Naive thymus-derived CD4-positive, alpha-beta T cell (primary cell): Measurements from ENCODE around the gene TRABD2B. TPM values are rescaled to one million over a fixed set of nuclear protein-coding genes. Genes with fewer than 3 reads are reported as not detected.

Source experiments
- ATAC-seq: fragments of 150-1000 bp; cut with Tn5 transposase; 2 replicates; pipeline ENCODE4 v1.10.0; 2021; ENCODE audit warnings: mild to moderate bottlenecking, moderate library complexity
- CTCF ChIA-PET: fragments of 350-600 bp; sonication (Branson Sonifier 250); formaldehyde crosslinking; loops from one replicate; lab custom pipeline; 2021; ENCODE audit warnings: antibody characterized with exemption; lab: Charles Lee
- POLR2A ChIA-PET: fragments of 350-600 bp; sonication (Branson Sonifier 250); formaldehyde crosslinking; loops from one replicate; lab custom pipeline; 2021; ENCODE audit warnings: antibody characterized with exemption, inconsistent platforms; lab: Charles Lee
- DNase-seq, 9 donors: peaks; one replicate each; pipeline versions ENCODE4 v3.0.0 to v3.0.0-alpha.2; 2020 to 2022; ENCODE audit warnings: mixed read lengths in 1 of 9
- H3K27ac ChIP-seq: one replicate; pipeline ENCODE4 v1.7.0; 2013; ENCODE audit warnings: mild to moderate bottlenecking, low read depth, low read length, moderate library complexity
- H3K27me3 ChIP-seq, 2 donors: one replicate each; pipeline ENCODE4 v1.7.0; 2013; ENCODE audit warnings: low read length in 2 of 2, mild to moderate bottlenecking in 2 of 2, moderate library complexity in 2 of 2; ENCODE audit not compliant: control insufficient read depth in 2 of 2, insufficient read depth in 2 of 2
- H3K36me3 ChIP-seq, 3 experiments: 1 replicate in 2 of 3; 2 replicates in 1 of 3; pipeline ENCODE4 v1.7.0; 2013; ENCODE audit warnings: low read length in 3 of 3, mild to moderate bottlenecking in 3 of 3, moderate library complexity in 1 of 3; ENCODE audit not compliant: insufficient read depth in 3 of 3, control insufficient read depth in 2 of 3
- H3K4me1 ChIP-seq, 2 donors: one replicate each; pipeline ENCODE4 v1.7.0; 2013; ENCODE audit warnings: low read length in 2 of 2, mild to moderate bottlenecking in 2 of 2, moderate library complexity in 1 of 2; ENCODE audit not compliant: control insufficient read depth in 2 of 2, insufficient read depth in 2 of 2
- H3K4me3 ChIP-seq: 2 replicates; pipeline ENCODE4 v1.7.0; 2013; ENCODE audit warnings: mild to moderate bottlenecking, low read length
- H3K9me3 ChIP-seq, 3 experiments: 1 replicate in 2 of 3; 2 replicates in 1 of 3; pipeline ENCODE4 v1.7.0; 2013; ENCODE audit warnings: low read length in 3 of 3; ENCODE audit not compliant: control insufficient read depth in 2 of 3
- H3K27ac Mint-ChIP-seq, 9 donors: one replicate each; pipeline ENCODE4 v1.8.0; 2020 to 2022; ENCODE audit warnings: mixed read lengths in 9 of 9, mild to moderate bottlenecking in 8 of 9, moderate library complexity in 5 of 9, inconsistent platforms in 2 of 9
- H3K27me3 Mint-ChIP-seq, 5 donors: one replicate each; pipeline ENCODE4 v1.8.0; 2021 to 2022; ENCODE audit warnings: mixed read lengths in 5 of 5, mild to moderate bottlenecking in 1 of 5
- H3K36me3 Mint-ChIP-seq, 5 donors: one replicate each; pipeline ENCODE4 v1.8.0; 2020 to 2022; ENCODE audit warnings: mixed read lengths in 5 of 5, mild to moderate bottlenecking in 3 of 5, inconsistent platforms in 1 of 5
- H3K4me1 Mint-ChIP-seq, 7 donors: one replicate each; pipeline ENCODE4 v1.8.0; 2020 to 2022; ENCODE audit warnings: mixed read lengths in 7 of 7, mild to moderate bottlenecking in 3 of 7, inconsistent platforms in 1 of 7
- H3K4me3 Mint-ChIP-seq, 10 donors: one replicate each; pipeline ENCODE4 v1.8.0; 2020 to 2022; ENCODE audit warnings: mild to moderate bottlenecking in 10 of 10, mixed read lengths in 10 of 10, moderate library complexity in 6 of 10, inconsistent platforms in 2 of 10
- H3K9me3 Mint-ChIP-seq, 11 donors: one replicate each; pipeline ENCODE4 v1.8.0; 2020 to 2022; ENCODE audit warnings: mixed read lengths in 11 of 11, mild to moderate bottlenecking in 4 of 11, inconsistent platforms in 1 of 11, moderate library complexity in 1 of 11
- intact Hi-C, 2 donors: fragments of 100-400 bp; cut with micrococcal nuclease; formaldehyde crosslinking; loops; one replicate each; pipeline ENCODE4 v1.15.1; 2023
- polyA plus RNA-seq, 2 donors: library from polyadenylated mRNA; unstranded; fragments of 300-500 nt; fragmentation: Illumina TruSeq; gene quantifications; one replicate each; pipeline ENCODE4 v1.2.3, GENCODE V29; 2021
- total RNA-seq, 6 experiments: library from RNA in 5 of 6; stranded (reverse) in 5 of 6; gene quantifications; 1 replicate in 5 of 6; 2 replicates in 1 of 6; pipeline ENCODE4 v1.2.3 and lab custom pipeline; 2021 to 2026

TRABD2B gene
- total and polyA plus RNA-seq, 7 experiments from 2014 or later: not detected

DNA sequence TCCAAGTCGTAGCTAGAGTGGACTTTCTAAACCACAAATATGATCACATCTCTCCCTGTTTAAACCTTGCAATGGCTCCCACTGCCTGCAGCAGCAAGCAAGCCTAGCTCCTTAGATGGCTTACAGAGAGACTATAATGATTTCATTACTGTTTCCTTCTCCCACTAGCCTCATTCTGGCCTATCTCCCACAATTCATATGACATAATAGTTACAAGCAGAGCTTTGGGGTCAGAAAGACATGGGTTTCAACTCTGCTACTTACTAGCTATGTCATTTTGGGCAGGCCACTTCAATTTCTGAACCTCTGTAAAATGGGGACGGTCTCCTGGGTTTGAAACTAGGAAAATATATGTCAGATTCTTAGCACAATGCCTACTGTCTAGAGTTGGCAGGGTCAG is 143.3 kb downstream of the TRABD2B start:
- intact Hi-C loops: no loop called here
- no peaks in the 10 kb centered on the region for H3K4me1 ChIP-seq
- no peak overlapping the region for H3K27ac ChIP-seq
- CTCF ChIA-PET: no interaction called here
- no peak overlapping the region for H3K4me3 ChIP-seq
- DNase-seq (no peak), ATAC-seq (no peak)
- H3K9me3 ChIP-seq: no peaks in the 10 kb centered on the region
- H3K27me3 Mint-ChIP-seq: peaks cover 0 to 4% (median 0%) of the 10 kb centered on the region in 5 donors
- H3K36me3 ChIP-seq: no peaks in the 10 kb centered on the region
- no peaks in the 10 kb centered on the region for H3K36me3 Mint-ChIP-seq
- H3K27me3 ChIP-seq: no peaks in the 10 kb centered on the region
- H3K27ac Mint-ChIP-seq: no peak overlapping the region
- POLR2A ChIA-PET: no interaction called here
- H3K9me3 Mint-ChIP-seq: no peaks in the 10 kb centered on the region
- H3K4me3 Mint-ChIP-seq: no peak overlapping the region
- H3K4me1 Mint-ChIP-seq: peaks cover 0 to under 1% (median 0%) of the 10 kb centered on the region in 7 donors

DNA sequence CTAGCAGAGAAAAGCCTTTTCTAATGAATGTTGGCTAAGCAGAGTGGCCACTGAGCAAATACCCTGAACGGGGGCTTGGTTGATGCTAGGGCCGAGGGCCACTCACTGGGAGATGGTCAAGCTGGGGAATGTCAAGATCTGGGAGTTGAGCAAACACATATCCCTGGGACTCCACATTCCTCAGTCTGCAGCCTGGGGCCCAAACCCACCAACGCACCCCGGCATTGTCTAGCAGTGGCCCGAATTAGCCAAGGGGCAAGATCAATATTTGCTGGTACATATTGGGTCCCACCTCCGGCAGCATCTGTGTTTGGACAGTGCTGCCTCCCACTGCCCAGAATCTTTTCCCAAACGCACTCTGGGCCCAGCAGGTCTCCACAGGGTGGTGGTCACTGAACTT is 144.1 kb downstream of the TRABD2B start:
- Mint-ChIP-seq H3K4me3 (no peak overlapping the region), H3K4me1 (no peaks in the 10 kb centered on the region), H3K36me3 (no peaks in the 10 kb centered on the region), H3K27ac (no peak overlapping the region), H3K9me3 (no peaks in the 10 kb centered on the region), H3K27me3 (peaks cover 0 to 4% (median 0%) of the 10 kb centered on the region in 5 donors)
- H3K27ac ChIP-seq: no peak overlapping the region
- ChIA-PET POLR2A (no interaction called here), CTCF (no interaction called here)
- H3K27me3 ChIP-seq: no peaks in the 10 kb centered on the region
- no peak overlapping the region for H3K4me3 ChIP-seq
- no peaks in the 10 kb centered on the region for H3K4me1 ChIP-seq
- intact Hi-C loops: no loop called here
- no peaks in the 10 kb centered on the region for H3K9me3 ChIP-seq
- H3K36me3 ChIP-seq: no peaks in the 10 kb centered on the region
- ATAC-seq: no peak
- no peak for DNase-seq

- no peak overlapping the region for H3K27ac ChIP-seq
- Mint-ChIP-seq H3K4me1 (no peaks in the 10 kb centered on the region), H3K4me3 (no peak overlapping the region), H3K36me3 (no peaks in the 10 kb centered on the region), H3K27me3 (no peaks in the 10 kb centered on the region), H3K9me3 (no peaks in the 10 kb centered on the region), H3K27ac (no peak overlapping the region)
- DNase-seq: no peak
- POLR2A ChIA-PET: no interaction called here
- H3K9me3 ChIP-seq: no peaks in the 10 kb centered on the region
- H3K4me3 ChIP-seq: no peak overlapping the region
- CTCF ChIA-PET: no interaction called here
- ATAC-seq: no peak
- no peaks in the 10 kb centered on the region for H3K27me3 ChIP-seq
- no peaks in the 10 kb centered on the region for H3K4me1 ChIP-seq
- intact Hi-C loops: no loop called here
- H3K36me3 ChIP-seq: no peaks in the 10 kb centered on the region
These were observed 145.0 kb downstream of the TRABD2B start for GRCh38 chr1:47852006-47852718.

DNA sequence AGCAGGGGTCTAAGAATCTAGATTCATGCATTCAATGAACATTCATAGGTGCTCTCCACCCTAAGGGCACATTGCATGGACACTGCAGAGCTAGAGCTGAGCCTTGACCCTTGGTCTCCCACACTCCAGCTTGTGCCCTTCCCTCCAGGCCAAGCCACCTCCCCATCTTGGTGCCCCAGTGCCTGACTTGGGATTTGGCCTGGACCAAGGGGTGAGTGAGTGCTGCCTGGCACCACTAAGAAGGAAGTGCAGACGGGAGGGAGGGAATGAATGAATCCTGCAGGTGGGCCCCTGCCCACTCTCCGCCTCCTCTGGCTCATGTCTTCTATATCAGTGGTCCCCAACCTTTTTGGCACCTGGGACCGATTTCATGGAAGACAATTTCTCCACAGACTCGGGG is 146.7 kb downstream of the TRABD2B start:
- ATAC-seq: no peak
- CTCF ChIA-PET: no interaction called here
- Histone ChIP-seq H3K27ac (no peak overlapping the region), H3K4me3 (no peak overlapping the region), H3K36me3 (no peaks in the 10 kb centered on the region), H3K4me1 (no peaks in the 10 kb centered on the region), H3K27me3 (no peaks in the 10 kb centered on the region), H3K9me3 (no peaks in the 10 kb centered on the region)
- H3K36me3 Mint-ChIP-seq: no peaks in the 10 kb centered on the region
- peaks cover 0 to 2% (median 0%) of the 10 kb centered on the region in 11 donors for H3K9me3 Mint-ChIP-seq
- intact Hi-C loops: no loop called here
- peaks cover 0 to 3% (median 0%) of the 10 kb centered on the region in 5 donors for H3K27me3 Mint-ChIP-seq
- H3K4me3 Mint-ChIP-seq: no peak overlapping the region
- POLR2A ChIA-PET: no interaction called here
- no peak for DNase-seq
- no peak overlapping the region for H3K27ac Mint-ChIP-seq
- H3K4me1 Mint-ChIP-seq: no peaks in the 10 kb centered on the region

- Mint-ChIP-seq H3K36me3 (no peaks in the 10 kb centered on the region), H3K27me3 (peaks cover 0 to 3% (median 0%) of the 10 kb centered on the region in 5 donors), H3K4me1 (no peaks in the 10 kb centered on the region), H3K9me3 (peaks cover 0 to 2% (median 0%) of the 10 kb centered on the region in 11 donors), H3K27ac (no peak overlapping the region), H3K4me3 (no peak overlapping the region)
- DNase-seq: no peak
- Histone ChIP-seq H3K36me3 (no peaks in the 10 kb centered on the region), H3K4me3 (no peak overlapping the region), H3K9me3 (no peaks in the 10 kb centered on the region), H3K4me1 (no peaks in the 10 kb centered on the region), H3K27ac (no peak overlapping the region), H3K27me3 (no peaks in the 10 kb centered on the region)
- ChIA-PET POLR2A (no interaction called here), CTCF (no interaction called here)
- ATAC-seq: no peak
- intact Hi-C loops: no loop called here
These were observed 147.5 kb downstream of the TRABD2B start for GRCh38 chr1:47849591-47850261.

DNA sequence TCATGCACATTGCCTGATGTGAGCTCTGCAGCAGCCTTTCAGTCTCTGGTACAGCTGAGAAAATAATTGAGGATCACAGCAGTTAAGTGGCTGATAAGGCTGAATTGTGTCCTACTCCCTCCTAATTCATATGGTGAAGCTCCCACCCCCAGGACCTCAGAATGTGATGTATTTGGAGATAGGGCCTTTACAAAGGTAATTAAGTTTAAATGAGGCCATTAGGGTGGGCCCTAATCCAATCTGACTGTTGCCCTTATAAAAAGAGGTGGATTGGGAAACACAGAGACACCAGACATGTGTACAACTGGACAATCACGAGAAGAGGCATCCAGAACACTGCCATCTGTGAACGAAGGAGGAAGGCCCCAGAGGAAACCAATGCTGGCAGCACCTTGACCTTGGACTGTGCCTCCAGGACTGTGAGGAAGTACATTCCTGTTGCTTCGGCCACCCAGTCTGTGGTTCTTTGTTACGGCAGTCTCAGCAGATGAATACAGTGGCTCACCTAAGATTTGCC is 148.1 kb downstream of the TRABD2B start:
- intact Hi-C loops: no loop called here
- no peak overlapping the region for H3K27ac Mint-ChIP-seq
- ATAC-seq (no peak), DNase-seq (no peak)
- H3K36me3 Mint-ChIP-seq: no peaks in the 10 kb centered on the region
- peaks cover 0 to 5% (median 0%) of the 10 kb centered on the region in 5 donors for H3K27me3 Mint-ChIP-seq
- Histone ChIP-seq H3K36me3 (no peaks in the 10 kb centered on the region), H3K27ac (no peak overlapping the region), H3K9me3 (no peaks in the 10 kb centered on the region), H3K4me1 (no peaks in the 10 kb centered on the region), H3K4me3 (no peak overlapping the region), H3K27me3 (no peaks in the 10 kb centered on the region)
- CTCF ChIA-PET: no interaction called here
- POLR2A ChIA-PET: no interaction called here
- H3K9me3 Mint-ChIP-seq: peaks cover 0 to 2% (median 0%) of the 10 kb centered on the region in 11 donors
- H3K4me3 Mint-ChIP-seq: no peak overlapping the region
- no peaks in the 10 kb centered on the region for H3K4me1 Mint-ChIP-seq
